Measurements from ENCODE around the gene TRIM8. TPM values are rescaled to one million over a fixed set of nuclear protein-coding genes. Genes with fewer than 3 reads are reported as not detected.

The TRIM8 gene
- total RNA-seq, 1 experiment from 2014 or later = 36.3 TPM

GRCh38 chr10:102696736-102697135 is 52.5 kb downstream of the TRIM8 start (continued):
- TF ChIP-seq AFF4 (CRISPR knock-in tag; IDR thresholded peaks at IDR 0.05; ENCODE audit: borderline replicate concordance) (no peak), ETV6 (CRISPR knock-in tag; IDR thresholded peaks at IDR 0.05) (no peak), ZNF263 (CRISPR knock-in tag; IDR thresholded peaks at IDR 0.05; ENCODE audit: low read depth) (no peak)

- no peak overlapping the region for H3K27ac Mint-ChIP-seq
- no peak overlapping the region for H3K4me3 Mint-ChIP-seq
- no peaks in the 10 kb centered on the region for H3K9me3 Mint-ChIP-seq
- H3K36me3 Mint-ChIP-seq = peaks cover 36% of the 10 kb centered on the region
- DNase-seq (ENCODE audit: low spot score) (no peak), ATAC-seq (no peak)
- no peaks in the 10 kb centered on the region for H3K27me3 Mint-ChIP-seq (ENCODE audit: low read depth)
- ChIA-PET POLR2A (no interaction called here), CTCF (no interaction called here)
- H3K4me1 Mint-ChIP-seq = 0 out of 2 replicates have a peak, but pooled peaks cover 4% of the 10 kb centered on the region
- TF ChIP-seq FOXP1 (CRISPR knock-in tag; IDR thresholded peaks at IDR 0.05; ENCODE audit: borderline replicate concordance) (no peak), ZNF138 (CRISPR knock-in tag; conservative IDR thresholded peaks at IDR 0.05) (no peak), MAX (CRISPR knock-in tag; IDR thresholded peaks at IDR 0.05) (no peak), SMAD4 (CRISPR knock-in tag; IDR thresholded peaks at IDR 0.05) (no peak), ERG (CRISPR knock-in tag; IDR thresholded peaks at IDR 0.05) (no peak), ZSCAN18 (CRISPR knock-in tag; IDR thresholded peaks at IDR 0.05) (no peak), ZNF671 (CRISPR knock-in tag; IDR thresholded peaks at IDR 0.05) (no peak), ZNF425 (CRISPR knock-in tag; conservative IDR thresholded peaks at IDR 0.05) (no peak), ETV6 (CRISPR knock-in tag; IDR thresholded peaks at IDR 0.05) (no peak), PRDM15 (CRISPR knock-in tag; IDR thresholded peaks at IDR 0.05) (no peak), ZNF121 (CRISPR knock-in tag; IDR thresholded peaks at IDR 0.05) (no peak)
Observed at GRCh38 chr10:102698894-102699293, 54.6 kb downstream of the TRIM8 start.

Measured in WTC11 (cell line).